ENCODE measurements around the gene DKK1.

Gene DKK1

DNA sequence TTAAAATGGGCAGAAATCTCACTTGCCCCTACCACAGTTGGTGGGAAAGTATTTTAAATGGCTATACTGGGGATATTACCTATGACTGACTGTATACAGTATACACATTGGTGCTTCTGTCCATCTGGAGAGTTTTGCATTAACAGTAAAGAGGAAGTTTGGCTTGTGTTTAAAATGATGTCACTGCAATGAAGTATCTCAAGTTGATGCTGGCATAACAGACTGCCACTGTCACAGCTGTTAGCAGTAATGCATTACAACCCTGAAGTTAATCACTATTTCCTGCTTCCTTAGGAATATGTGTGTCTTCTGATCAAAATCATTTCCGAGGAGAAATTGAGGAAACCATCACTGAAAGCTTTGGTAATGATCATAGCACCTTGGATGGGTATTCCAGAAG is 1.9 kb downstream of the DKK1 start:
- DNase-seq (ENCODE audit: extremely low spot score, insufficient read length, low read depth) (no peak), FAIRE-seq (no peak)

DNA sequence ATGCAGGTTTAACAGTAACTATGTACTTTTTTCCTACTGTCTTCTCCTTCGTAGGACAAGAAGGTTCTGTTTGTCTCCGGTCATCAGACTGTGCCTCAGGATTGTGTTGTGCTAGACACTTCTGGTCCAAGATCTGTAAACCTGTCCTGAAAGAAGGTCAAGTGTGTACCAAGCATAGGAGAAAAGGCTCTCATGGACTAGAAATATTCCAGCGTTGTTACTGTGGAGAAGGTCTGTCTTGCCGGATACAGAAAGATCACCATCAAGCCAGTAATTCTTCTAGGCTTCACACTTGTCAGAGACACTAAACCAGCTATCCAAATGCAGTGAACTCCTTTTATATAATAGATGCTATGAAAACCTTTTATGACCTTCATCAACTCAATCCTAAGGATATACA is 2.4 kb downstream of the DKK1 start:
- no peak for DNase-seq (ENCODE audit: extremely low spot score, insufficient read length, low read depth)
- FAIRE-seq, result no peak

DNA sequence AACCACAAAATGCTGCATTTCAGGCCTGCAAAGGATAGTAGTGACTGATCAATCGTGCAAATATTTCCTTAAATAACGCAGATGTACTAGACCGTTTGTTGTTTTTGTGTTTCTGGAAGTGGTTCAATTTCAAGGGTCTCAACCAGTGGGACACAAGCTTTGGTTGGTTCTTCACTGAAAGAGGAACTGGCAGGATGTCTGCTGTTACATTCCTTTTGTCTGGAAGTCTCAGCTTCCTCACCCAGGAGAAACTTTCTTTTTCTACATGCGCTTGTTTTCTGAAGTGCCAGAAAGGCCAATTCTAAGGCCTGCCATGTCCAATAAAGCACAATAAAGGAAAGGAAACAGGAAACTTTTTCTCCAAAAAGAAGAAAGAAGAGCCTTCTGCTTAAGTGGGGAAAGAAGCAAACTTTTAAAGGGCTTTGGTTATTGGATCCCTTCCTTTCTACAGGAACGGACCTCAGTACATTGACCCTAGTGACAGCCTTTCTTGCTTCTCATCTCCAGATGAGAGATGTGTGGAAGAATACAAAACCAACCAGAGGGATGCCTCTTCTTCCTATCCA is 4.1 kb downstream of the DKK1 start:
- no peak for DNase-seq (ENCODE audit: extremely low spot score, insufficient read length, low read depth)
- no peak for FAIRE-seq

DNA sequence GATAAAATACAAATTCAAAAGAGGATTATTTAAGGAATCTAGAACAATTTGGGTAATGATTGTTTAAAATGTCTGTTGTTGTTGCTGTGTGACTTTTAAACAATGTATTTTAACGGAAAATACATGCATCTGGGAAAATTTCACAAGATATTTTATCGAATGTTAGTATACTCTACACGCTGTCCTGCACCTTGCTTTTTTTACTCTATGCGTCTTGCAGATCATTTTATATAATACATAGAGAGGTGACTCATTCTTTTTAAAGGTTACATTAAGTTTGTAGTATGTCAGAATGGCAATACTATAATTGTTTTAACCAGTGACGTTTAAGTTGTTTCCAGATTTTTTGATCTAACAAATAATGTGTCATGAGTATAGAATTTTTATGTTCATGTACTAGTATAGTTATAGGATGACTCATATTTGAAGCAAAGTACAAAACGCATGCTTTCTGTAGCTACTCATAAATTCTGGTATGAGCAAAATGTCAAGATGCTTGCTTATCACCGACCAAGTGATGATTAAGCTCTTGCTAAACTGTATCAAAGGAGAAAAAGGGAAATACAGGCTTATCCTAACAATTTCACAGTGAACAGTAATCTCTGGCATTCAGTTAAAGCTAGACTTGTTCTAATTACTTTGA is 4.9 kb downstream of the DKK1 start:
- DNase-seq (ENCODE audit: extremely low spot score, insufficient read length, low read depth), result no peak
- no peak for FAIRE-seq

DNA sequence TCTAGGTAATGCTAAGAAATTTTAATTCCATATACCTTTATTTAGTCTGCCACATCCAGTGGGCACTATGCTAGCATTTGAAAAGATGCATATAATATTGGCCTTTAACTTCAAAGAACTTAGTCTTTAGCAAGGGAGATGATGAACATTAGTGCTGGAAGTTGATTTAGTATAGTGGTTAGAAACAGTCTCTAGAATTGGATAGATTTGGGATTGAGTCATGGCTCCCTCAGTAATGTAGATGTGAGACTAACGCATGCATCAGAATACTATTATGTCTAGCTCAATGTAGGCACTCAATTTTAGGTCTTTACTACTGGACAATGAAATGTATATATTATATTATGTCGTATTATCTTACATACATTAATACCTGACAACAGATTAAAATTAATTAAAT is 5.8 kb downstream of the DKK1 start:
- DNase-seq (ENCODE audit: extremely low spot score, insufficient read length, low read depth) (no peak), FAIRE-seq (no peak)

DNA sequence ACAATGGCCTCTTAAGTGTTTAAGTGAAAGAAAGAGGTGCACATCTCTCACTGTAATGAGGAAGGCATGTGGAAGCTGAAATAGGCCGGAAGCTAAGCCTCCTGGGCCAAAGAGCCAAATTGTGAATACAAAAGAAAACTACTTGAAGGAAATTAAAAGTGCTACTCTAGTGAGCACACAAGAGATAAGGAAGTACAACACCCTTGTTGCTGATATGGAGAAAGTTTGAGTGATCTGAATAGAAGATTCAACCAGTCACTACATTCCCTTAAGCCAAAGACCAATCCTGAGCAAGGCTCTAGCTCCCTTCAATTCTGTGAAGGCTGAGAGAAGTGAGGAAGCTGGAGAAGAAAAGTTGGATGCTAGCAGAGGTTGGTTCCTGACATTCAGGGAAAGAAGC is 8.2 kb downstream of the DKK1 start:
- DNase-seq (ENCODE audit: extremely low spot score, insufficient read length, low read depth), result no peak
- no peak for FAIRE-seq

DNA sequence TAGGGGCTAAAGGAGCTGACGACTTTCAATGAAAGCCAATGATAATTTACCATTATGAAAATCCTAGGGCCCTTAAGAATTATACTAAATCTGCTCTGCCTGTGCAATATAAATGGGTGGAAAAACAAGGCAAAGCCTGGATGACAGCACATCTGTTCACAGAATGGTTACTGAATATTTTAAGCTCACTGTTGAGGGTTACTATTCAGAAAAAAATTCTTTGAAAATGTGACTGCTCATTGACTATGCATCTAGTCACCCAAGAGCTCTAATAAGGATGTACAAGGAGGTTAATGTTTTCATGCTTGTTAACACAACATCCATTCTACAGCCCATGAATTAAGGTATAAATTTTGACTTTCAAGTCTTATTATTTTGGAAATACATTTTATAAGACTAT is 8.9 kb downstream of the DKK1 start:
- DNase-seq (ENCODE audit: extremely low spot score, insufficient read length, low read depth), result no peak
- no peak for FAIRE-seq

DNA sequence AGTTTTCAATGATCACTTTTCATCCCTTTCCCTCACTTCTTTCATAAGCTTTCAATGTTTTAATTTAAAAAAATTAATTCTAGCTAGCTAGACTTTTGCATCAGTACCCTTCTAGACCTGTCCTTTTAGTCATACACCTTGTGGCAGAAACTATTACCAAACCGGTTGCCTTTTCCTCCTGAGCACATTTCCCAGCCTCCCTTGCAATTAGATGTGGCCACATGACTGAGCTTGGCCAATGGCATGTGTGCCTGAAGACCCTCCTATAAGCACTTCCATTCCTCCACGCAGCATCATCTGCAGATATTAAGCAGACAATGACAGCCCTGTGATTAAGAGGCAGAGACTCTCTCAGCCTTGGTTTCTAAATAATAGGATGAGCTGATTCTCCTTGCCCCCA is 12.3 kb downstream of the DKK1 start:
- no peak for FAIRE-seq
- no peak for DNase-seq (ENCODE audit: extremely low spot score, insufficient read length, low read depth)

DNA sequence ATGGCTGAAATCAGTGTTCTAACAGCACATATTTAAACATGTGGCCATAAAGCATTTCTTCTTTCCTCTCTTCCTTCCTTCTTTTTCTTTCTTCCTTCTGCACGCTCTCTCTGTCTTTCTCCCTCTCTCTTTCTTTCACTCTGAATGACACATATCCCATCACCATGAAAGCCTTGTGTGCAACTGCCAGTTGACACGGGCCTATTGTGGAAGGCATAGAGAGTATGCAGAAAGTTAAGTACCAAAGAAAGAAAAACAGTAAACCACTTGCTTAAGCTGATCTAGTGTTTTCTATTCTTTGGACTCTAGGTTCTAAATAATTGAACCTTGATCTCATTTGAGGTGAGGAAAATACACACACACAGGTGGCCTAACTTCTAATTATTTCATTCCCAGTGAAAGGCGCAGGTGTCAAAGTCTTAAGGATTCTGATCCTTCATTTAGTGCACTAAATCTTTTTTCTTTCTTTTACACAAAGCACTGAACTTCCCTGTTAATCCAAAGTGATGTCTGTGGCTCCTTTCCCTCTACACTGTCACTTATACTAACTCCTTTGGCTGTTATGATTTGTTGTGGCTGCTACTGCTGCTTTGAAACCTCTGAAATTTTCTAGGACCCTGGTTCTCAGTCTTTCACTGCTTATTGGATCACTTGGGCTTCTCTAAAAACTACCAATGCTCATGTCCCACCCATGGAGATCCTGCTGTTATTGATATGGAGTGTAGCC is 17.7 kb downstream of the DKK1 start:
- no peak for FAIRE-seq

DNA sequence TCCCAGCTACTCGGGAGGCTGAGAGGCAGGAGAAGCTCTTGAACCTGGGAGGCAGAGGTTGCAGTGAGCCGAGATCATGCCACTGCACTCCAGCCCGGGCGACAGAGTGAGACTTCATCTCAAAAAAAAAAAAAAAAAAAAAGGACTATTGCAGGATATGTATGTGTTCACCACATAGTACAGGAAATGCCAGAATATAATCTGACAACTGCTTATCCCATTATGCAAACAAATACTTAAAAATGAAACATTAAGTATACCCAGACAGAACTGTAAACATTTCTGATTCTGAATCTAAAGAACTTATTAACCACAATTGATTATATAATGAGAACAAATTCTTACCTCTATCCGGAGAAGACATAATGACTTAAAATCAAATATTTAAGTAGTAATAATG is 18.7 kb downstream of the DKK1 start:
- FAIRE-seq (no peak), DNase-seq (ENCODE audit: extremely low spot score, insufficient read length, low read depth) (no peak)

More for the DNA sequence above, 17.7 kb downstream of the DKK1 start:
- no peak for DNase-seq (ENCODE audit: extremely low spot score, insufficient read length, low read depth)

DNA sequence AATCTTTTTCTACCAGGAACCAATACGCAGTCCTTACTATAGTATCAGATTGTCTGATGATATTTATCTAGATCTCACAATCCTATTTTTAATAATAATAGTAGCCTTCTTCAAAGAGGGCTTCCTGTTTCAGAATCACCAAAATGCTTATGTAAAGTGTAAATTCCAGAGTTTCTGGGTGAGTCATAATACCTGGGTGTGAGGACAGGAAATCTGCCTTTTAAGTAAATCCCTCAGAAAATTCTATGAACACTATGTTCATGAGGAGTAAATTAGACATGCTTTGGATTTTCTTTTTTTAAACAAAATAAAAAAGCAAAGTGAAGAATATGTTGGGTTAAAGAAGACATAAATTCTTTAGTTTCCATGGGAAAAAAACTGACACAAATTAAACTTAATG is 20.5 kb downstream of the DKK1 start:
- FAIRE-seq (no peak), DNase-seq (ENCODE audit: extremely low spot score, insufficient read length, low read depth) (no peak)

DNA sequence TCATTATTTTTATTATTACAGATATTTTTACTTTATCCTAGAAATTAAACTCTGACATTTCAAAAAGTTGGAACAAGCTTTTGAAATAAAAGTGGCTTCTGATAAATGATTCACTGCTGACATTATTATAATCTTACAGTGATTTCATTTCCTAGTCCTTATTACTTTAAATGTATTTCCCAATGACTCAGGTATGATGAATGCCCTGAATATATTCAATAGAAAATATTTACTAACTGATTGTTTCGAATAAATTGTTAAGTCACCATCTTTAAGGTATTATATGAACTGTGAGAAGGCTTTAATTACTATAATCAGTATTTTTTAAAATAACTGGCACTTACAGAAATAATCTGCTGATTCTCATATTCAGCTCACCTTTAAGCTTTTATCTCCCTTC is 21.6 kb downstream of the DKK1 start:
- no peak for FAIRE-seq
- DNase-seq (ENCODE audit: extremely low spot score, insufficient read length, low read depth), result no peak

DNA sequence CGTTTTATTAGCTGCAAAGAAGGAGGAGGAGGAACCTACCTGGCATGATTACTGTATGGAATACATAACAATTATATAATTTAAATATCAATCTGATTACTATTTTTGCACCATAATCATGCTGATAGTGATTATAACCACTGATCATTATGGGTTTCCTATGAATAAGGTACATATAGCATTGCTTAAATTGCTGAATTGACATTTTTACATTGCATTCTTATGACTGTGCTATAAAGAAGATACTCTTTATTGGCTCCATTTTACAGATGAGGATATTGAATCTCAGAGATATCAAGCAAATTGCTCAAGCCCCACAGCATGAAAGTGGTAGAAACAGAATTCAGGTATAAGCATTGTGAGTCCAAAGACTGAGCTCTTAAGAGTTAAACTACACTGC is 23.1 kb downstream of the DKK1 start:
- FAIRE-seq, result no peak
- DNase-seq (ENCODE audit: extremely low spot score, insufficient read length, low read depth), result no peak

DNA sequence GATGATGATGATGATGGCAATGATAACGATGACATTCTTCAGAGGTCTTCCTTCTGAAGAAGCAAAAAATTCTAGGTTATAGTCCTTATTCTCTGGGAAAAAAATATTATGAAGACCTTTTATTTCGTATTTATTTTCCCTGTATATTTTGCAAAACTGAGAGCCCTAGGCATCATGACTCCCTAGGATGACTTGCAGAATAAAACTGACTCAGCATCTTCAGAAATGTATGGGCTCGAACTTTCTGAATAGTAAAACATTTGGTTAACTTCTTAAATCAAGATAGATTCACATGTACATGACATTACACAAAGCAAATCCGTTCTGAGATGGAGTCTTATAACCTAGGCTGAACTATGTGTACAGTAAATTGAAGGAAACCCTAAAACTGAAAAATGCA is 29.4 kb downstream of the DKK1 start:
- FAIRE-seq (no peak), DNase-seq (ENCODE audit: extremely low spot score, insufficient read length, low read depth) (no peak)

DNA sequence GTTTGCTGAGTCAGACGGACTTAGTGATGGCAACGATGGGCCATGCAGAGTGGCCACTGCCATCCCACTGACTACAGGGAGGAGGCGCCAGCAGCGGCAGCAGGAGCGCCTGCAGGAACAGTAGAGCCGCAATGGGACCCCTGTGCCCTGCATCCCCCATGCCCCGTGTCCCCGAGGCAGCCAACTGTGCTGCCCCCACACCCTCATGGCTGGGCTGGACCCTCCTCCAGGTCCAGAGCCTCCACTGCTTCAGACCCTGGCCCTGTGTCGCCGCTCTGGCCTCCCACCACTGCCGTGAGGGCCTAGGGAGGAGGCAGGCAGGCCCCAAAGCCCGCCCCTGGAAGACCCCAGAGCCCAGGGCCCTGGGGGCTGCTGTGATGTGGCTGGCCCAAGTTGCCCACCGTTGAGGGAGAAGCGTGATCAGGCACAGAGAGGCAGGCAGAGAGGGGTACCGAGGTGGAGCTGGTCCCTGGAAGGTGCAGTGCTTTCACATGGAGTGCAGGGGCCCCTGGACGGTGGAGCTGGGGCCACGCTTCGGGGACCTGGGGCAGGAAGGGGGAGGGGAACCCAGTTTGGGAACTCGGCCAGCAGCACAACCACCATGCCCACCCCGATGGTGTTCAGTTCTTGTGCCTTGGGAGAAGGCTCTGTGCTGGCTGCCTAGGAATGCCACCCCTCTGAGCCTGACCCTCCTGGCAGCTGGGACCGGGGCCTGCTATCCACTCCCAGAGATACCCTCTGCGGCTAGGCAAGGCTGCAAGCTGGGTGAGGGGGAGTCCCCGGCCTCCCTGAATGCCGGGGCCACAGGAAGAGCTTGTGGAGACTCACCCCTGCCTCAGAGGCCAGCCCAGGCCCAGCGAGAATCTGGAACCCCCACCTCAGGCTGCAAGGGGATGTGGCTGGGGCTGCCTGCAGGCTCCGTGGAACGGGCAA is 32.6 kb downstream of the DKK1 start:
- DNase-seq (ENCODE audit: extremely low spot score, insufficient read length, low read depth), result no peak
- no peak for FAIRE-seq

DNA sequence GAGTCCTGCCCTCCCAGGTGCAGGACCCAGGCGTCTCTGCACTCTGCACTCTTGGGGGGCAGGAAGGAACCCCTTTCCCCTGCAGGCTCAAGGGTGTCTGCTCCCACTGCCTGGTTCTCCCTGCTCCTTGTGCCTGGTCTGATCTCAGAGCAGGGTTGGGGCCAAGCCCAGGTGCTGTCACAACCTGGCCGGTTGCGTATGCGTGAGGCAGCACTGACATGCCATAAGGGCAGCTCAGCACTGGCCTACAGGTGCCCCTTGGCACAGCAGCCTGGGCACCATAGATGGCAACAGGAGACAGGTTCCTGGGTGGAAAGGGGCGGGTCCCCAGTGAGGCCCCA is 33.2 kb downstream of the DKK1 start:
- DNase-seq (ENCODE audit: extremely low spot score, insufficient read length, low read depth) (no peak), FAIRE-seq (no peak)

DNA sequence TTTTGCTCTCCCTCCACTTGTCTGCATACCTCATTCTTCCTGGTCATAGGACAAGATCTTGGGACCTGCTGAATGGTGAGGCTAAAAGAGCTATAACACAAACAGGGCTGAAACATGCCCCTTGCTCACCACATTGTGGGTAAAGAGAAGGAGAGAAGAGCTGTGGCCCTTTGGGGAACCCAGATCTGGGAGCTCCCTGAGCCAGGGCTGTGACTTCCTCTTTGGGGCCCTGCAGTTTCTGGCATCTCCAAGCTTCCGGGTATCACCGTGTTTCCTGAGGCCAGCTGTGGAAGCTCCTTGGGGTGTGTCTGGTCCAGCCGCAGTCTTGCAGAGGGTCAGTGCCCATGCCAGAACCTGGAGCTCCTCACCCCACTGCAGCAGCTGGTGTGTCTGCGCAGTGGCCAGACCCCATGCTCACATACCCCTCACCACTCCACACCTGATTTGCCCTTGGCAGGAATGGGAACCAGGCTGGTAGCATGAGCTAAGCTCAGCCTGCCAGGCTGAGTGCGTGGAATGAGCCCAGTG is 34.0 kb downstream of the DKK1 start:
- FAIRE-seq, result no peak
- DNase-seq (ENCODE audit: extremely low spot score, insufficient read length, low read depth), result no peak

DNA sequence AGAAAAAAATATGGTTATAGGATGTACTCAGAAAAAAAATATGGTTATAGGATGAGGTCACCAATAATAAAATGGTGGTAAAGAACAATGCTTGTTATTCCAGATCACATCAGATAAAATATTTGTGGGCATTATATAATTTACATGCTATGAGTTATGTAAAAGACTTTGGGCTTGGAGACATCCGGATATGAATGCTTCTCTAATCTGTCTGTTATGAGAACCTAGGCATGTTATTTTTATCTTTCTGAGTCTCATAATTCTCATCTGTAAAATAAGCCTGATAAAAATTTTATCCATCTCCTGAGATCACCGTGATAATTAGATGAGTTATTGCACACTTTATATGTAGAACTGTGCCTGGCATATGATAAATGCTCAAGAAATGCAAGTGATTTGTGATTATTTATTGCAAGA is 37.8 kb downstream of the DKK1 start:
- no peak for DNase-seq (ENCODE audit: extremely low spot score, insufficient read length, low read depth)
- FAIRE-seq, result no peak

DNA sequence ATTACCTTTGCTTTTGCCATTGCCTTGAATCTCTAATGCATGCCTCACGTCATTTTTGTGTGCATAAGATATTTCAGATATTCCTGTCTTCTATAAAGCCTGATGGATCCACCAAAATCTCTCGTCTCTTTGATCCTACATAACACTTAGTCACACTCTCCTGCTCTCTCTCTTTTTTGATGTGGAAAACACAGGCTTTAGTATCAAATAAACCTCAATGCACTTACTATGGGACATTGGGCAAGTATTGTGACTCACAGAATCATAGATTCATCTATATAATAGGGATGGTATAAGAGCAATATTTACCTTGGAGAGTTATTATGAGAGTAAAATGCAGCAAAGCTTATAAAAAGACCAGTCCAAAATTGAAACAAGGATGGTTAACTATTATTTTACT is 39.1 kb downstream of the DKK1 start:
- FAIRE-seq (no peak), DNase-seq (ENCODE audit: extremely low spot score, insufficient read length, low read depth) (no peak)

DNA sequence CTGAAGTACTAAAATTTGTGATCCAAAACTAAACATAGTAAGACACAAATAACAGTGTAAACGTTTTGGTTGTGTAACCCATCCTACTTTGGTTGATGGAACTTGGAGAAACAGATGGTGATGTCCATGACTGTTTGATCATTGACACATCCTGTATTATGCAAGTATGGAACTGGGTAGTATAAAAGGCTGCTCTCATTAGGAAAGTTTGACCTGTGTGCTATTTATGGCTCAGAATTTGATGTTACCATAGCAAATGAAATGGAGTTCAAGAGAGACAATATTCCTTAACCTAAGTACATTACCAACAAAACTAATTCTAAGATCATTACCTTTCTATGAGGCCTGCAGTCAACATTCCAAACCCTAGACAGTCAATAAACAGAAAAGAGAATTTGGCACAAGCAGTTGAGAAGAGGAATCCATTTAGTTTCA is 39.9 kb downstream of the DKK1 start:
- no peak for FAIRE-seq
- DNase-seq (ENCODE audit: extremely low spot score, insufficient read length, low read depth), result no peak

DNA sequence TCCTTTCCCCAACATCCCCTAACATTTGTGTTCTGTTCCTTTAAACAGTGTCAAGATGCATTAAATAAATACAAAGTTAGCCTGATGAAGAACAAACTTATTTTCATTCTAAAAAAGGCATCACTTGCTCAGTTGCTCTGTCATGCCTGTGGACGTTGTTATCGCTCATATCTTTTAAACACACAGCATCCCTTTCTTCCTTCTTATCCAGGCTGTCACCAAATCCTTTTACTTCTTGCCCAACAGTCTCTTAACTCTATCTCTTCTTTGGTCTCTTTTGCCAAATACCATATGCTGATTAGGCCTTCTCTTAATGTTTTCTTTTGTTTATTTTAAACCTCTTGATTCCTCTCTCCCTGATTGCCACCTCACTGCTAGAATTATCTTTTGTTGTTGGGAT is 43.9 kb downstream of the DKK1 start:
- no peak for FAIRE-seq
- no peak for DNase-seq (ENCODE audit: extremely low spot score, insufficient read length, low read depth)

Measured in GM18507 (cell line).